SH-SY5Y (cell line): Measurements from ENCODE around the gene CLDN3.

Experiments
- GATA2 ChIP-seq: IDR thresholded peaks from 2 replicates; pipeline ENCODE4 v1.6.1; 2011; ENCODE audit warnings: mild to moderate bottlenecking, low read depth, low read length
- GATA3 ChIP-seq: IDR thresholded peaks from 2 replicates; pipeline ENCODE4 v1.6.1; 2011; ENCODE audit warnings: low read depth, mild to moderate bottlenecking, low read length, moderate library complexity

DNA sequence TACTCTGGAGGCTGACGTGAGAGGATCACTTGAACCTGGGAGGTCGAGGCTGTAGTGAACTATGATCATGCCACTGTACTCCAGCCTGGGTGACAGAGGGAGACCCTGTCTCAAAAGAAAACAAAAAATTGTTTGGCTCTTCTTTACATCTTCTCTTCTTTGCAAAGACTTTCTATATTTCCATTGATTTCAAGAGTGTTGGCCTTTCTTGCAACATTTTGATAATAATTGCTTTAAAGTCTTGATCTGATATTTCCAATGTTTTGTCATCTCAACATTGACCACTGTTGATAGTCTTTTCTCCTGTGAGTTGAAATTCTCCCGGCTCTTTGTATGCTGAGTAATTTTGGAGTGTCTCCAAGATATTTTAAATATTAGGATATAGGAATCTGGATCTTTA, 42.9 kb upstream of the CLDN3 start:
- TF ChIP-seq GATA3 (no peak), GATA2 (no peak)
